ENCODE results near the gene FGG. TPM values are rescaled to one million over a fixed set of nuclear protein-coding genes. Genes with fewer than 3 reads are reported as not detected.

Gene FGG
- total RNA-seq, 1 experiment from 2014 or later: not detected

GRCh38 chr4:154559494-154560418 is 52.7 kb downstream of the FGG start:
- TF ChIP-seq CTCF (conservative IDR thresholded peaks at IDR 0.05; ENCODE audit: low read depth, low read length): peak; percentile 68
- no peak for TF ChIP-seq EZH2 (IDR thresholded peaks at IDR 0.05; ENCODE audit: borderline replicate concordance, low read depth, low read length, poor library complexity, severe bottlenecking)
- POLR2A ChIA-PET (ENCODE audit: low non-redundant PET): no interaction called here
- H3K9me3 ChIP-seq (ENCODE audit: low read depth, low read length, poor library complexity, severe bottlenecking): no peaks in the 10 kb centered on the region
- CTCF ChIA-PET: interaction anchor here (0.5 to 2.5 kb wide), 5 partner anchors 59 to 66 kb away, joined by 3 to 38 read pairs (median 4); no protein-coding TSS in a partner anchor
- no peaks in the 10 kb centered on the region for H3K4me1 ChIP-seq (ENCODE audit: insufficient read depth, low read length, poor library complexity, severe bottlenecking)
- H3K4me3 ChIP-seq (ENCODE audit: low read depth, low read length, poor library complexity, severe bottlenecking): no peak overlapping the region
- intact Hi-C loops (cut with micrococcal nuclease; ENCODE audit: unreplicated experiment): loop anchor here (1.0 to 5.0 kb wide), 3 partner anchors 63 to 813 kb away; no protein-coding TSS in a partner anchor
- no peaks in the 10 kb centered on the region for H3K27me3 ChIP-seq (replicated peaks; ENCODE audit: insufficient read depth, low read depth, low read length, poor library complexity)
- H3K36me3 ChIP-seq (ENCODE audit: insufficient read depth, low read length, poor library complexity, severe bottlenecking): no peaks in the 10 kb centered on the region
- no peak overlapping the region for H3K27ac ChIP-seq (ENCODE audit: low read depth, low read length, poor library complexity, severe bottlenecking)
- peak; percentile 70 for DNase-seq (ENCODE audit: low spot score)
- no TSS peak for BruUV-seq (replicated peaks)

- no peak for TF ChIP-seq CTCF (conservative IDR thresholded peaks at IDR 0.05; ENCODE audit: low read depth, low read length)
- no peak for TF ChIP-seq EZH2 (IDR thresholded peaks at IDR 0.05; ENCODE audit: borderline replicate concordance, low read depth, low read length, poor library complexity, severe bottlenecking)
- H3K36me3 ChIP-seq (ENCODE audit: insufficient read depth, low read length, poor library complexity, severe bottlenecking): no peaks in the 10 kb centered on the region
- POLR2A ChIA-PET (ENCODE audit: low non-redundant PET): no interaction called here
- no peak overlapping the region for H3K27ac ChIP-seq (ENCODE audit: low read depth, low read length, poor library complexity, severe bottlenecking)
- no peaks in the 10 kb centered on the region for H3K4me1 ChIP-seq (ENCODE audit: insufficient read depth, low read length, poor library complexity, severe bottlenecking)
- H3K9me3 ChIP-seq (ENCODE audit: low read depth, low read length, poor library complexity, severe bottlenecking): no peaks in the 10 kb centered on the region
- CTCF ChIA-PET: interaction anchor here (0.5 to 2.5 kb wide), 6 partner anchors 10 to 67 kb away, joined by 3 to 38 read pairs (median 4); no protein-coding TSS in a partner anchor
- BruUV-seq (replicated peaks): no TSS peak
- no peak for DNase-seq (ENCODE audit: low spot score)
- intact Hi-C loops (cut with micrococcal nuclease; ENCODE audit: unreplicated experiment): loop anchor here (1.0 to 5.0 kb wide), 3 partner anchors 63 to 813 kb away; no protein-coding TSS in a partner anchor
- no peak overlapping the region for H3K4me3 ChIP-seq (ENCODE audit: low read depth, low read length, poor library complexity, severe bottlenecking)
- no peaks in the 10 kb centered on the region for H3K27me3 ChIP-seq (replicated peaks; ENCODE audit: insufficient read depth, low read depth, low read length, poor library complexity)
Measured at GRCh38 chr4:154559141-154559493, 53.3 kb downstream of the FGG start.

Other genes starting within 250 kb of the FGG start
- gene DCHS2, start 120.9 kb downstream of the FGG start, total RNA-seq (2021): 0.33 and 0.58 TPM in 2 replicates
- 116 and 117 TPM in 2 replicates for gene PLRG1, start 62.3 kb downstream of the FGG start, total RNA-seq (2021)
- gene FGB, start 49.6 kb downstream of the FGG start, total RNA-seq (2021): not detected in 2 replicates
- gene FGA, start 21.9 kb downstream of the FGG start, total RNA-seq (2021): not detected in 2 replicates
- 1.1 and 1.7 TPM in 2 replicates for gene LRAT, start 131.3 kb upstream of the FGG start, total RNA-seq (2021)
- gene RBM46, start 168.6 kb upstream of the FGG start, total RNA-seq (2021): 0.24 TPM in 1 of 2 replicates, not detected in the other